ENCODE measurements around the gene C11orf24.
A peak's percentile ranks its signal among the peaks of the same experiment; 100 is the strongest.
"Not testable (repeated sequence)": the region's sequence is repeated elsewhere in the genome, so short reads cannot be mapped to it uniquely, and the experiment has no call there.

The C11orf24 gene

GRCh38 chr11:68251765-68252164 lies 20.0 kb downstream of the C11orf24 start:
- DNase-seq (ENCODE audit: low spot score), result no peak

- not testable (repeated sequence) for DNase-seq (ENCODE audit: low spot score)
Observed at GRCh38 chr11:68244912-68245311, 26.9 kb downstream of the C11orf24 start.

GRCh38 chr11:68243847-68244246 lies 27.9 kb downstream of the C11orf24 start:
- not testable (repeated sequence) for DNase-seq (ENCODE audit: low spot score)

- DNase-seq (ENCODE audit: low spot score), result no peak
Observed at GRCh38 chr11:68242616-68243015, 29.2 kb downstream of the C11orf24 start.

- DNase-seq (ENCODE audit: low spot score), result no peak
Observed at GRCh38 chr11:68231621-68232020, 40.2 kb downstream of the C11orf24 start.

- no peak for DNase-seq (ENCODE audit: low spot score)
Observed at GRCh38 chr11:68229601-68230000, 42.2 kb downstream of the C11orf24 start.

- DNase-seq (ENCODE audit: low spot score), result no peak
Observed at GRCh38 chr11:68226421-68226820, 45.4 kb downstream of the C11orf24 start.

GRCh38 chr11:68224606-68225005 lies 47.2 kb downstream of the C11orf24 start:
- DNase-seq (ENCODE audit: low spot score), result no peak

GRCh38 chr11:68223275-68223674 lies 48.5 kb downstream of the C11orf24 start:
- DNase-seq (ENCODE audit: low spot score), result no peak

- no peak for DNase-seq (ENCODE audit: low spot score)
Observed at GRCh38 chr11:68221406-68221805, 50.4 kb downstream of the C11orf24 start.

- DNase-seq (ENCODE audit: low spot score), result no peak
Observed at GRCh38 chr11:68216171-68216938, 55.4 kb downstream of the C11orf24 start.

GRCh38 chr11:68215524-68216170 lies 56.1 kb downstream of the C11orf24 start:
- DNase-seq (ENCODE audit: low spot score), result no peak

GRCh38 chr11:68215087-68215445 lies 56.7 kb downstream of the C11orf24 start:
- DNase-seq (ENCODE audit: low spot score), result no peak

- no peak for DNase-seq (ENCODE audit: low spot score)
Observed at GRCh38 chr11:68214173-68215086, 57.3 kb downstream of the C11orf24 start.

- DNase-seq (ENCODE audit: low spot score), result peak; percentile 90
Observed at GRCh38 chr11:68213555-68214172, 58.1 kb downstream of the C11orf24 start.

- peak; percentile 51 for DNase-seq (ENCODE audit: low spot score)
Observed at GRCh38 chr11:68213135-68213515, 58.6 kb downstream of the C11orf24 start, which contains the start of gene KMT5B. TSS of gene KMT5B (minus strand) at chr11:68213296. CDS start at chr11:68190076, 23,220 bp downstream.

GRCh38 chr11:68212421-68213134 lies 59.2 kb downstream of the C11orf24 start:
- peak; percentile 84 for DNase-seq (ENCODE audit: low spot score)

GRCh38 chr11:68211546-68211945 lies 60.2 kb downstream of the C11orf24 start:
- DNase-seq (ENCODE audit: low spot score), result no peak

Data from hepatic stellate cell (primary cell).